Inflammatory macrophage treated with lipopolysaccharide for 4 hours (primary cell): ENCODE measurements around the gene SYT1.
A peak's percentile ranks its signal among the peaks of the same experiment; 100 is the strongest.

ENCODE experiments used
- DNase-seq: peaks from one replicate; pipeline ENCODE4 v3.0.0-alpha.2; 2020

Gene SYT1

DNA sequence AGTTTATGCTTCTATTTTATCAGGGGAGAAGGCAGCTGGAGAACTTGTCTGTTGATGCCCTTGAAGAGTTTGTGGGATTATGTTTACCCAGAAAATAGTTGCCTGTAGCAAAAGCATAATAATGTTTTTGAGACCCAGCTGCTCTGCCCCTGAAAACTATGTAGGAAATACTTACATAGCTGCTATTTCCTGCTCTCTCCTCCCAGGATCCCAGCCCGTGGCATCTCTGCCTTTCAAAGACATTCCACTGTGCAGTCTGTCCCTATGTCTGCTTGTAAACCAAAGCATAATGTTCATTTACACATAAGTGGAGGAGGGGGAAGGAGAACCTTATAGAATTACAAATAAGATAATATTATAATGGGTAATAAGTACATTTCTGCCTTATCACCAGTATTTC is 198.7 kb downstream of the SYT1 start:
- DNase-seq = no peak

DNA sequence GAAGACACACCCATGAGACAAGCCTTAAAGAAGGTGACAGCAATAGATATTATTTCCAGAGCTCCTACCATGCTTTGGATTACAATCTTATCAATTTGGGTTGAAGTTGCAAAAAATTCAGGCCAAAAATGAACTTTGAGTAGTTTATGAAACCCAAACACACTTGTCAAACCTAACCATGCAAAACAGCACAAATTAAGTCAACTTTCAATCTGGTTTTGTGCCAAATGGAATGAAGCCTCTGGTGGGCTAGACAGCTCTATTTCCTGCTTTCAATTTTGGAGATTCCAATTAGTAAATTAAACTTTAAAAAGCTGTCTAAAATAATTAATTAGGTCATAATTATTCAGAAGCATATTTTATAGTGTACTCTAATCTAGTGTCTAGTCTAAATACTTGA is 203.4 kb downstream of the SYT1 start:
- no peak for DNase-seq

DNA sequence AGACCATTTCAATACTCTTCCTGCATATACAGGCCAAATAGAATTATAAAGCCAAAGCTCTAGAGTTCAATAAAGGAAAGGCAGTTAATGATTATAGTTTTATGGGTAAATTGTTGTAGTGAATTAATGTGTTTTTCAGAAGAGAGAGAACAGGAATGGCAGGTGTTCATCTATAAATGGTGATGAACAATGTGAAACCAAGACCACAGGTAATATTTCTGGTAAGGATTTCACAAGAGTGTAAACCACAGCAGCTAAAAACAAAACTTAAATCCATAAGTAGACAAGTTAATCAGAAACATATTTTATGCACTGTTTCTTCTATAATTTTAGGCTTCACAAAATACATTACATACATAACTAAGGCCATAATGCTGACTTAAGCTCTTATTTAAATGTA is 204.4 kb downstream of the SYT1 start:
- no peak for DNase-seq

DNA sequence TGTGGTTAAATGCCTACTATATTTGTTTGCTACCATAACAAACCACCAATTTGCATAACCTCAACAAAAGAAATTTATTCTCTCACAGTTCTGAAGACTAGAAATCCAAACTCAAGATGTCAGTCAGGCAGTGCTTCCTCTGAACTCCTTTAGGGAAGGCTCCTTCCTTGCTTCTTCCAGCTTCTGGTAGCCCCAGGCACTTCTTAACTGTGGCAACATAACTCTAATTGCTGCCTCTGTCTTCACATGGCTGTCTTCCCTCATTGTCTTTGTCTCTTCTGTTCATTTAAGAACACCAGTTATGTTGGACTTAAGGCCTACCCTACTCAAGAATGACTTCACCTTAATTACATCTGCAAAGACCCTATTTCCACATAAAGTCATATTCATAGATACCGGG is 206.9 kb downstream of the SYT1 start:
- DNase-seq = no peak

DNA sequence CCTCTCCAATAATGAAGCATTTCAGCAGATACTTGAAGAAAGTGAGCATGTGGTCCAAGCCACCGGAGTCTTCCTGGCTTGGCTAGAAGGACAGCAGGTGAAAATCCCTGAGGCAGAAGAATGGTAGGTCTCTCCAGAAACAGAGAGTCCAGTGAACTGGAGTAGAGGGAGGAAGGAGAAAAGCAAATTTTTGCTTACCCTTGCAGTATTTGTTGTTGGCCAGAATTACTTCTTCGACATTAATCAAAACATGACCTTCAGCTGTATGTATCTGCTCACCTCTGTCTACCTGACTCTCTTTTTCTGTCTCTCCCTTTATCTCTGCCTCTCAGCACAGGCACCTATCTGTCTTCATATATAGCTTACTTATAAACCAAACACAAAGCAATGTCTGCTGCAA is 208.9 kb downstream of the SYT1 start:
- DNase-seq = no peak

DNA sequence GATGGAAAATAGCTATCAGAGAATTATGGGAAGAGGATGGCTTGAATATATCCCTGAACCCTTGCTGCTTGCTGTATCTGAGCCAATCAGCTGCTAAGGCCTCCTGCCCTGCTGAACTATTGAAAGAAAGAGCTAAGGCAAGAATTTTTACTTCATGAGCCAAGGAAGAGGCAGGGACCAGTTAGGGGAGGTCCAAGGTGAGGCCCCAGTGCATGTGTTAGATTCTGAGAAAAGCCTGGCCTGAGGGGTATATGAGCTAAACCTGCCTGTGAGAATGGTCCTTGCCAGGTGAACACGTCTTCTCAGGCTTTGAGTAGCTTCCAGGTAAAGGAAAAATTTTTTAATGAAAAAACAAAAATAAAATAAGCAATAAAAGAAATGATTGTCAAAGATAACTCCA is 218.0 kb downstream of the SYT1 start:
- no peak for DNase-seq

DNA sequence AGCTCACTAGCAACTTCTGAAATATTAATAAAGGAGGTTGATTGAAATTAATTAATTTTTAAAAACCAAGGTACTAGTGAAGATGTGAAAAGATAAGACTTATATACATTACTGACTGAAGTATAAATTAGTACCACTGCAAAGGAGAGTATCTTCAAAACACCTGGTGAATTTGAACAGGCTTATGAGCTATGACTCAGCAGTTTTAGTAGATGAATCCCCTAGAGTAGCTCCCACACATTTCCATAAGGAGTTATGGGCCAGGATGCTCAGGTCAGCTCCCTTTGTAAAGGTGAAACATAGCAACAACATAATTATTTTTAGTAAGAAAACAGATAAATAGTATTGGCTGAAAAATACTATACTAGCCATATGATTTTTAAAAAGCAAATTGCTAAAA is 218.6 kb downstream of the SYT1 start:
- no peak for DNase-seq

DNA sequence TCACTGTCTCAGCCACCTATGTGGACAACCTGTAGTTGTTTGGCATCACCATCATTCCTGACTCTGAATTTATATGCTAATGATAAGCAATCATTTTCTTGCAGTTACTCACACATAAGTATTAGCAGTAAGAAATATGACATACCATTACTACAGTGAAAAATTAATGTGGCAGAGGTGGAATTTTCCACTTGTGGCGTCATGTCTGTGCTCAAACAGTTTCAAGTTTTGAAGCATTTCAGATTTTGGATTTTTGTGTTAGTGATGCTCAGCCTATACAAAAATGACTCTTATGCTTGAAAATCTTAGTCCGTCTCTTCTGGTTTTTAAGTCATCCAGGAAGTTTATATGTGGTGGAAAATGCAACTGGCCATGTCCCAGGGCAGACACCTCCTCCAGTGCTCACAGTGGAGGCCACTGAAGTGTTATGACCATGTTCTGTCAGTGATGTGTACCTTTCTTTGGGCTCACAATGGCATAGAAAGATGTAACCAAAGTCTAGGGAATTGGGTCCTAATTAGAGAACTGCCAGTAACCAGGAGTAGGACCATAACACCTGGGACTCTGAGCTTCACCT is 220.6 kb downstream of the SYT1 start:
- no peak for DNase-seq

DNA sequence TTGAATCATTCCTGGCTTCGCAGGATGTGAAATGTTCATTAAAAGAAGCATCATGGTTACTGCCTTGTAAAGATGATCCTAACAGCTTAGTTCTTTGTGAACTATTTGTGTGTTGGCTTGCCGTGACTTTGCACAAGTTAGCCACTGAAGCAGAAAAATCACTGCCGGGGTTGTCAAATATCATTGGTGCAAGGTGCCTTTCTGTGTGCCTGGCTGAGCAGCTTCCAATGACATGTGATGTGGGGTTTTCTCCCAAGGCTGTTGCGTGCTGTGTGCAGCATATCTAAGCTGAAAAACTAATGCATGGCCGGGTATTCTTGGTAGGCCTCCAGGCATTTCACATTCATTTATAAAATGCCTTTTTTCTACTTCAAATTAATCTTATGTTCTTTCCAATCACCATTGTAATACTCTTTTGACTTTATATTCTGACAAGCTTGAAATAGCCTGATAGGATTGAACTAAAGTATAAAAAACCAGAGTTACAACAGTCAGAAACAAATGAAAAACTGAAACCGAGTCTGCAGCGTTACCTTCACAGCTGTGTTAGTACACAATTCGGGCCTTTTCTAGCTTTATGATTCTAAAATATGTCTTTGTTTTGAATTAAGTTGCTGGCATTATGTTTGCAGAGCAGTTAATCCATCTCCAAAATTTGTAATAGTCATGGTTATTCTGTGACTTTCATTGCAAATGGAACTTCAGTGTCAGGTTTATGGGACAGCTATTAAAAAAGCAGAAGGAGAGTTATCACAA is 222.1 kb downstream of the SYT1 start:
- DNase-seq = no peak

DNA sequence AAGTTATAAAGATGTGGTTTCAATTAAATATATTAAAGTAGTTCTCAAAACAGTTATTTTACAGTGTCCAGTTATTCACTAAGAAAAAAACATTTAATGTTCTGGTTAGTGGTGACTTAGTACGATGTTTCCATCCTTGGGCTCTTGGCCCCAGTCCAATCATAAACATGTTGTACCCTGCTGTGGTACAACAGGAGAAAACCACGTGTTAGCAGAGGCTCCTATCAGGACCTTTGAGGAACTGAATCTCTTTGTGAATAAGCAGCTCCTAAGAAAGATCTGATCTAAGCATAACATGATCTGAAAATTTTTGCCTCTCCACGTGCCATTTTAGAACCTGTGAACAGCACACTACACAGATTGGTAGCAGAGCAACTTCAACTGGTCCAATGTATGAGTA is 234.0 kb downstream of the SYT1 start:
- DNase-seq = no peak

DNA sequence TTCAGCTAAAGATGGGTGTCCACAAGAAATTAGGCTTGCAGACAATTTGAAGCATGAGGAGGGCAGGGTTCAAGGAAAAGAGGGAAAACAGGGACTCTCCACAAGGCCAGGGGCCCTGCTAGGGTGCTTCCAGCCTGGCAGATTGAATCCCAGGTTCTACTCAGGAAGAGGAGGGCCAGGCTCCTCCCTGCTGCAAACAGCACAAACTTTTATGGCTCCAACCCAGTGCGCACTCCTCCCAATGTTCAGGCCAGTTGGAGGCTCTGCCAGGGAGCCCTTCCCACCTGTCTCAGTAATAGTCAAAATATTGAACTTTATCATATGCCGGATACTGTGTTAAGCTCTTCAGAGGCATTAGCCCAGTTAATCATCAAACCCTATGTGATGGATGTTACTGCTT is 244.4 kb downstream of the SYT1 start:
- DNase-seq = no peak

DNA sequence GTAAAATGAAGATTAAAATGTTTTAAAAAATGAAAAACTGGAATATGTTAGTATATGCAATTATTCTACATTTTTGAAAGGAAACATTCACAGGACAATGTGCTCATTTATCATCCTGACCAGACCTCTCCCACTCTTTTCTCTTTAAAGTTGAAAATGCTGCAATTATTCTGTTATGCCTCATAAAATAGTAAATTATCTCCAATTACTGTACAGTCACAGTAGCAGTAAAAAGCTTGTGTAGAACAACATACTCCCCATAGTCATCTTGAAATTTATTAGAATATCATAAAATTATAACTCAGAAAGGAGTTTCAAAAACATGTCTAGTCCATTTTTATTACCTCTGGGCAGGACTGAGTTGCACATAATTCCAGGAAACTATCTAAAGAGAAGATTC is 250.3 kb downstream of the SYT1 start:
- no peak for DNase-seq

DNA sequence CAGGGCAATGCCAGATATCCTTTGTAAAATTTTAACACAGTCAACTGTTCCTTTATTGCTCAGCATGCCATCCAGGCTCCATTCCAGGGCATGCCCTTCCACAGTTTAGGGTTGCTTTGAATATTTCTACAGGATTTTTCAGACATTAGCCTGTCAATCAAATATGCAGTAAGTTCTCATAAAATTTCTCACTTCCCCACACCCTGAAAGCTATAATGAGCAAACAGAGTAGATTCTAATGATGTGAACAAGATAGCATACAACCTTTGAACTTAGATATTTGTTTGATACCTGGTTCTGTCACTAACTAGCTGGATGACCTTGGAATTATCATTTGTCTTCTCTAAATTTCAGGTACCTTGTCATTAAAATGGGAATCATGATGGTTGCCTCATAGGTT is 251.2 kb downstream of the SYT1 start:
- DNase-seq = no peak

DNA sequence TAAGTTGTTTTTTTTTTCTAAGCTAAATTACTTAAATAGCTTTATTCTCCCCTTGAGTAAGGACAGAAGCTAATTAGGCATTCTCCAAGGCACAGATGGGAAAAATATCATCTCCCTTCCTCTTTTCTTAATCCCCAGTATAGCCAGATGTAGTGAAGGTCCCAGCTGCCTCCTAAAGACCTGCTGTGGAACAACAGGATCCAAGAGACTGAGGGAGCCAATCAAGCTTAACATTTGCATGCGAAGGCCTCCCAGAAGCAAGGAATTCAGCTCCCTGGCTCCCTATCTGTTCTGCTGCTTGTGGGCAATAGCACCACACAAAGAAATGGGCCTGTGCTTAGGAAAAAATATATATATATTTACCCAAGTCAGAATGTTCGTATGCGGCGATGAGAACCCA is 255.2 kb downstream of the SYT1 start:
- no peak for DNase-seq

DNA sequence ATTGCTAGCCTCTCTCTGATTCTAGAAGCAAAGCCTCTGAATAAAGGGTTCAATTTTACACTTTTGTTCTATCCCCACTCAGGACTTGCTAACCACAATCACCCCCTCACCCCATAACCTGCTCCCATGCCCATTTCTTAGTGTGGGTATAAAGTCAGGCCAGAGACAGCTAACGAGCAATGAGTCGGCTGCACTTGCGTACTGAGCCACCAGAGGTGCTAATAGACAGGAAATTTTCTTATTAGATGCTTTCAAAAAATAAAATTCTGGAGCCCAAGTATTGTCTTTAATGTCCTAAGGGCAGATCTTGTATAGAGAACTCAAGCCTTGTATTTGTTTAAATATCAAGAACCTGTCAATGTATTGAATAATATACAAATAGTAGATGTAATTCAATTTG is 256.9 kb downstream of the SYT1 start:
- DNase-seq = no peak

DNA sequence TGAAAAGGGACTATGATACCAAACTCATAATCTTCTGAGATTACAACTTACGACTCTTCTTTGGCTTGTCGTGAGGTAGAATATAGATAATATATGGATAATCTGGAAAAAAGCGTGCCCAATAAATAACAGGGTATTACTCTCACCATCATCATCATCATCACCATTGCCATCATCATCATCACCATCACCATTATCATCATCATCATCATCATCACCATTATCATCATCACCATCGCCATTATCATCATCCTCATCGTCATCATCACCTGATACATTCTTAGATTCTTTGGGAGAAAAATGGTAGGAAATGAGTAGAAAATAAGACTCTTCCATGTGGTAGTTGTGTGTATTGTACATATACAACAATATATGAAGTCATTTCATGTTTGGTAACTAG is 259.8 kb downstream of the SYT1 start:
- no peak for DNase-seq

DNA sequence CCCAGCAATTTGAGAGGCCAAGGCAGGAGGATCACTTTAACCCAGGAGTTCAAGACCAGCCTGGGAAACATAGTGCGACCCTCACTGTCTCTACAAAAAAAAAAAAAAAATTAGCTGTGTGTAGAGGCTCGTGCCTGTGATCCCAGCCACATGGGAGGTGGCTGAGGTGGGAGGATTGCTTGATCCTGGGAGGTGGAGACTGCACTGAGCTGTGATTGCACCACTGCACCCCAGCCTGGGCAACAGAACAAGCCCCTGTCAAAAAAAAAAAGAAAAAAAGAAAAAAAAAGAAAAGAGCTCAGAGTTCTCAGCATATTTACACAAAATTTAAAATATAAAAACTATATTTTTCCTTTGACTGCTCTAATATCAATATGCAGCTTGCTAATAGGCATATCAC is 260.8 kb downstream of the SYT1 start:
- no peak for DNase-seq

DNA sequence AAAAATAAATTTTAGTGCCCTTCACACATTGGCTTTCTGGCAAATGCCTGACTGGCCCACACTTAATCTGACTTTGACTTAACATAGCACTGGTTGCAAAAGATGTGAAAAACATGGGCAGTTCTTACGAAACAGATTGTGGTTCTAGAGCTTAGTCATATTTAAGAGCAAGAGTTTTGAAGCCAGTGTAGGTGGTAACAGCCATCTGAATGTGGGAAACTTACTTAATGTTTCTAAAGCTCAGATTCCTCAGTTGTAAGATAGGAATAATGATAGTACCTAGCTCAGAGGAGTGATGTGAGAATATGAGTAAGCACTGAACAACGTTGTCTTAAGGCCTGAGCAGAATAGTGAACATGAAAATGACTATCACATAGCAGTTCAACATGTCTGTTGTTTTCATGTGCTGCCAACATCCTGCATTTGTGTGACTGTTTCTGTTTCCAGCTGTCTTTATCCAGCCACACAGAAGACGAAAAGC is 262.7 kb downstream of the SYT1 start:
- DNase-seq = peak; percentile 87

DNA sequence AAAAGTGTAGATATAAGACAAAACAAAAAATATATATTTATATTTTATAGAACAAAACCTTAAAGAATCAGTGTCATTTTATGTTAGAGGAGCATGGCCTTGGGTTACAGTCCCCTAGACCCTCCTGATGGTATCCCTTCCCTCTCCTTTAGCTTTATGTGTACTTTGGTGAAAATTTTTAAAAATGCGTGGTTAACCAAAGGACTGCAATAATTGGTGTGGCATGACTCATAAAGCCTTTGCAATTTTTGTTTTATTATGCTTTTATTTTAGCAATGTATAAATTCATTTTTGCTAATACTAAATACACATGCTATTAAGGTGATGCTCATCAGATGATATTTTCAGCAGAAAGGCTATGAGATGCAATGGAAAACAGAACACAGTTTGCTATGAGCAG is 264.4 kb downstream of the SYT1 start:
- DNase-seq = no peak

DNA sequence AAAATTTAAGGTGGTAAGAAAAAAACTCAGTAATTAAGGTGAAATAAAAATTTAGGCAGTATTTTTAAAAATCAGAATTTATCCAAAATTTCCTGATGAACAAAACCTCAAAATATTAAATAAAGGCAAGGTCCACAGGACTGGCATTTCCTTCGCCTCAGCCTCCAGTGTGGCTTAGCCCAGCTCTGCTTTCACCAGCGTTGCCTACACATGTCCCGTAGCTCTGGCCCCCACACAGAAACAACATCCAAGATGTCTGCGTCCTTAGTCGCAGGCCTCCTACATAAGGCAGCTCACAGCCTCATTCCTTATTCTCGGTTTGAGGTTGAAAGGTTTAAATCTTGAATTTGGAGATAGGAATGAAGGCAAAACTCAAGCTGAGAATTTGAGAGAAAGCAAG is 274.3 kb downstream of the SYT1 start:
- no peak for DNase-seq

DNA sequence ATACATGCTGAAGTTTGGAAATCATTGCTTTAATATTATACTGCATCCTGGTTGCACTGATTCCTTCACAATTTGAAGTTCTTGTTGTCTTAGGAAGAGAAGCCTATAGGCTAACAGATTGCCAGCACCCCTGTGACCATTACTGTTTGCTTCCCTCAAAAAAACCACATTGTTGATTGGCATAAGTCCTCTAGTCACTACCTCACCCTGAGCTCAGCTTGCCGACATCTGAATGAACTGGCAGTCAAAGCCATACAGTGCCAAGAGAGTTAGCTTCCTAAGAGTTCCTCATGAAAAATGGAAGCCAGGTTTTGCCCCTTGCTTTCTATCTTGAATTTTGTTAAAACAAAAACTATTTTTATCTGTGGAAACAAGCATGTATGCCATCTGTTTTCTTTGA is 276.1 kb downstream of the SYT1 start:
- no peak for DNase-seq

DNA sequence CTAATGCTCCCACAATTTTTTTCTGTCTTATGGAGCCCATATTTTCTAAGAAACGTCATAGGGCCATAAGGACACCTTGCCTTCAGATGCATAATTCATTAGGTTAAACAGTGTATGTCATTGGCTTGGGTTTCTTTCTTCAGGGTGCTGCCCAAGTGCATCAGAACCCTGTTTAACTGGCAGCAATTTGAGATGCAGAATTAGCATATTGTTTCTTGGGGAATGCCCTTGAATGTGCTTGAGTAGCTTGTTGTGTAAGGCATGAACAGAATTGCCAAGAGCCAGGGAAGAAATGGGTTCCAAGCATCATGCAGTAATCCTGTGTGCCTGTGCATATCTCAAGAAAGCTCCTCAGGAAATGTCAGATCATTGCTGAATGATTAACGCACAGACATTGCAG is 277.2 kb downstream of the SYT1 start:
- DNase-seq = no peak

DNA sequence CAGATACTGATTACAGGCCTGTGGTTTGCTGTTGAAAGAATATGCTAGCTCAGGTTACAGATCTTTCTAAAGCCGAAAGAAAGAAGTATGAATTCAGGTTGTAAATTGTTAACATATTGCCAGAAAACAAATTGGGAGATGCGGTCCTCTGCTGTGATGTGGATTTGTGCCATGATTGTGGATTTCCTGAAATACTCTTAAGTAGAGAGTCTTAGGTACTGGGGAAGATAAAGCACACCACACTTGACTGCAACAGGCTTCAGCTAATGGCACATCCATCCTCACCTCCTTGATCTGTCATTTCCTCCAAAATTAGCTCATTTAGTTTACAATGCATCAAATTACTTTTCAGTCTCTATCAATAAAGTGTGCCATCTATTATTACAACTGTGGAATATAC is 279.2 kb downstream of the SYT1 start:
- no peak for DNase-seq

DNA sequence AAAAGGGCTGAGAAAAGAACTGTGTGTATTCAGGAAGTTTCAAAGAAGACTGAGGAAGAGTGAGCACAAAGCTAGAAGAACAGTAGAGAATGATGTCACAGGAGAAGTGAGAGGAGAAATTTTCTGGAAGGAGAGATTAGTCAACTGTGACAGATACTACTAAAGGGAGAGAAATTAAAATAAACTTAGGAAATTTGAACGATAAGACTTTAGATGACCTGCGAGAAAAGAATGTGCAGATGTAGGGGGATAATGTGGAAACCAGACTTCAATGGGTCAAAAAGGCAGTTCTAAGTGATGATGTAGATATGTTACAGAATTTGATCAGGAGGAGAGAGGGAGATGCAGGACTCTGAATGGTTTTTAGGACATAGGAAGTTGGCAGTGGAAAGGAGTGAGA is 287.4 kb downstream of the SYT1 start:
- DNase-seq = no peak

DNA sequence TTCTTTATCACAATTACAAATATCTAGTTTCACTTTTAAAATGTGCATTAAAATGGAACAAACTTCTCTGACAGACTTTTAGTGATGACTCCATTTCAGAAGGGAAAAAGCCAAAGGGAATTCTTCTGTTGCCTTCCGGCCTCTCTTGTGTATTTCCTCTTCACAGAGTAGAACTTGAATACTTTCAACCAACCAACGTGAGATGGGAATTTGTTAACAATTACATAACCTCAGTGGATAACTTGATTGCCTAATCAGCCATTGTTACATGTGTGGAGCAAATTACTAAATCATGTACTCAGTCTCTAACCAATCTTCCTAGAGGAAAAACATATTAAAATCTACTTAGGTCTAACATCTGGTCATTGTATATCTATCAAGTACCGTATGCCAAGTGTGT is 291.1 kb downstream of the SYT1 start:
- peak; percentile 47 for DNase-seq
